ENCODE measurements around the gene MEF2C.

GRCh38 chr5:88675168-88675707, 207.7 kb downstream of the MEF2C start:
- TF ChIP-seq CTCF (IDR thresholded peaks at IDR 0.05; ENCODE audit: low read length) (no peak), EZH2 (IDR thresholded peaks at IDR 0.05; ENCODE audit: borderline replicate concordance, low read length) (no peak)
